ENCODE data around the gene SPATA31C1.
"Not testable (repeated sequence)": the region's sequence is repeated elsewhere in the genome, so short reads cannot be mapped to it uniquely, and the experiment has no call there.

The SPATA31C1 gene

DNA sequence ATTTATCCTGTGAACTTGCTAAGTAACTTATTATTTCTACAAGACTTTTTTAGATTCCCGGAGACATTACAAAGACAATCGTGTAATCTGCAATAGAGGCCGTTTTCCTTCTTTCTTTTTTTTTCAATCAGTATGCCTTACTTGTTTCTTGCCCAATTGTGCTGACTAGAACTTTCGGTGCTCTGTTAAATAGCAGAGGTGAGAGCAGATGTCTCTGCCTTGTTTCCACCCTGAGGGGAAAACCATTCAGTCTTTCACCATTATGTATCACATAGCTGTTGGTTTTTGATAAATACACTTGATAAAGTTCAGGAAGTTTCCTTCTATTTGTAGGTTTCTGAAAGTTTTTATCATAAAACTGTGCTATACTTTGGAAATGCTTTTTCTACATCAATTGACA lies 24.8 kb upstream of the SPATA31C1 start:
- DNase-seq (ENCODE audit: low spot score), result no peak
- TF ChIP-seq, protein P1, sequence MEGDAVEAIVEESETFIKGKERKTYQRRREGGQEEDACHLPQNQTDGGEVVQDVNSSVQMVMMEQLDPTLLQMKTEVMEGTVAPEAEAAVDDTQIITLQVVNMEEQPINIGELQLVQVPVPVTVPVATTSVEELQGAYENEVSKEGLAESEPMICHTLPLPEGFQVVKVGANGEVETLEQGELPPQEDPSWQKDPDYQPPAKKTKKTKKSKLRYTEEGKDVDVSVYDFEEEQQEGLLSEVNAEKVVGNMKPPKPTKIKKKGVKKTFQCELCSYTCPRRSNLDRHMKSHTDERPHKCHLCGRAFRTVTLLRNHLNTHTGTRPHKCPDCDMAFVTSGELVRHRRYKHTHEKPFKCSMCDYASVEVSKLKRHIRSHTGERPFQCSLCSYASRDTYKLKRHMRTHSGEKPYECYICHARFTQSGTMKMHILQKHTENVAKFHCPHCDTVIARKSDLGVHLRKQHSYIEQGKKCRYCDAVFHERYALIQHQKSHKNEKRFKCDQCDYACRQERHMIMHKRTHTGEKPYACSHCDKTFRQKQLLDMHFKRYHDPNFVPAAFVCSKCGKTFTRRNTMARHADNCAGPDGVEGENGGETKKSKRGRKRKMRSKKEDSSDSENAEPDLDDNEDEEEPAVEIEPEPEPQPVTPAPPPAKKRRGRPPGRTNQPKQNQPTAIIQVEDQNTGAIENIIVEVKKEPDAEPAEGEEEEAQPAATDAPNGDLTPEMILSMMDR (IDR thresholded peaks at IDR 0.05; ENCODE audit: extremely low read depth, missing control alignments), result no peak

DNA sequence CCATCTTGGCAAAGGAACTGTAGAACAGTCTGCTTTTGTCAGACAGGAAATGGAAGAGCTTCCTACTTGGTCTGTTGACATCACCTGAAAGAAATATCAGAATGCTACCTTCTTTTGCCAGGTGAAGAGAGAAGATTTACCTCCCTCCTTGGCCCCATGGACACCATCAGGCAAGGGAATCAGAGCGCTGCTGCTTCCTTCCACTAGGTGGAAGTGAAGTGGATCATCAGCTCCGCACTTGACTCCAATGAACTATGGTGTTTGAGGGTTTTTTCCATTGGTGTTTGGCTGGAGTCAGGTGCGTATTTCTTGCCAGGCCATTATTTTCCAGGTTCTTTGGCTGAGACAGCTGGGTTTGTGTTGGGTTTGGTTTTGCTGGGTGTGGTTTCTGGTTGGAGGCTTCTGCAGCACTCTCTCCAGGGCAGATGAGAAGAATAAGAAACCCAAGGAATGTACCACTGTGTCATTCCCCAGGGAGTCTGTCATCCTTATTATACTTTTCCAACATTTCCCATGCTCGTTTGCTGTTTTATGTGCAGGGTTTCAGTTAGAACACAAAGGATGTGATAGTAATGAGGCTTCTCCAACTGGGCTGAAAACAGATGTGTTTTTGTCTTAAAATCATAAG lies 22.6 kb upstream of the SPATA31C1 start:
- TF ChIP-seq, protein P1 (IDR thresholded peaks at IDR 0.05; ENCODE audit: extremely low read depth, missing control alignments), result no peak
- no peak for DNase-seq (ENCODE audit: low spot score)

DNA sequence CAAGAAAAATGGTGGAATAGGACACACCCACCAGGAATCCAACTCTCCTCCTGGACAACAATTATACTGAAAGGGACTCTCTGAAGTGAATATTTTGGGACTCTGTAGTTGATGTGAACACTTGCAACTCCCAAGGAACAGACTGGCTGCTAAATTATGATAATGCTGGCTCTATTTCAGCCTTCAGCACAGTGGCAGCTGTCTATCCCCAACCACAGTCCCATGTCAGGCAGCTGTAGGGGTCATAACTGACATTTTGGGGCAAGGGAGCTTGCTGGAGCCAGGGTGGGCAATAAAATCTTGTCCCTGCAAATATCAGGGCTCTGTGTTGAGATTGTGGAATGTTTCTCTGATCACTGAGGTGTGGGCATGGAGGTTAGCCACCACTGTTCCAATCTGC lies 20.9 kb upstream of the SPATA31C1 start:
- TF ChIP-seq, protein P1 (IDR thresholded peaks at IDR 0.05; ENCODE audit: extremely low read depth, missing control alignments), result no peak
- DNase-seq (ENCODE audit: low spot score), result no peak

DNA sequence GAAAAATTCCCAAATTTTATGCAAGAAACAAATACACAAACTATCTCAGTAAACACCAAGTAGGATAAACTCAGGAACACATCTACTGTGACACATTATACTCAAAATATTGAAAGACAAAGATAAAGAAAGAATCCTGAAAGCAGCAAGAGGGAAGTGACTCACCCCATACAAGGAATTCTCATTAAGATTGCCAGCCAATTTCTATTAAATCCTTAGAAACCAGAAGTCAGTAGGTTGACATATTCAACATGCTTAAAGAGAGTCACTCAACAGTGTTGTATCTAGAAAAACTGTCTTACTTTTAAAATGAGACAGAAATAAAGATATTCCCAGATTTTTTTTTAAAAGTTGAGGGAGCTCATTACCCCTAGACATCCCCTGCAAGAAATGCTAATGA lies 19.6 kb upstream of the SPATA31C1 start:
- DNase-seq (ENCODE audit: low spot score), result no peak

DNA sequence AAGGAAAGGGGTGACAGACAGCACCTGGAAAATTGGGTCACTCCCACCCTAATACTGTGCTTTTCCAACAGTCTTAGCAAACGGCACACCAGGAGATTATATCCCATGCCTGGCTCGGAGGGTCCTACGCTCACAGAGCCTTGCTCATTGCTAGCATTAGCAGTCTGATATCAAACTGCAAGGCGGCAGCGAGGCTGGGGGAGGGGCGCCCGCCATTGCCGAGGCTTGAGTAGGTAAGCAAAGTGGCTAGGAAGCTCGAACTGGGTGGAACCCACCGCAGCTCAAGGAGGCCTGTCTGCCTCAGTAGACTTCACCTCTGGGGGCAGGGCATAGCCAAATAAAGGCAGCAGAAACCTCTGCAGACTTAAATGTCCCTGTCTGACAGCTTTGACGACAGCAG lies 15.4 kb upstream of the SPATA31C1 start:
- DNase-seq (ENCODE audit: low spot score), result not testable (repeated sequence)

More for the DNA sequence above, 19.6 kb upstream of the SPATA31C1 start:
- TF ChIP-seq, protein P1 (IDR thresholded peaks at IDR 0.05; ENCODE audit: extremely low read depth, missing control alignments), result no peak

DNA sequence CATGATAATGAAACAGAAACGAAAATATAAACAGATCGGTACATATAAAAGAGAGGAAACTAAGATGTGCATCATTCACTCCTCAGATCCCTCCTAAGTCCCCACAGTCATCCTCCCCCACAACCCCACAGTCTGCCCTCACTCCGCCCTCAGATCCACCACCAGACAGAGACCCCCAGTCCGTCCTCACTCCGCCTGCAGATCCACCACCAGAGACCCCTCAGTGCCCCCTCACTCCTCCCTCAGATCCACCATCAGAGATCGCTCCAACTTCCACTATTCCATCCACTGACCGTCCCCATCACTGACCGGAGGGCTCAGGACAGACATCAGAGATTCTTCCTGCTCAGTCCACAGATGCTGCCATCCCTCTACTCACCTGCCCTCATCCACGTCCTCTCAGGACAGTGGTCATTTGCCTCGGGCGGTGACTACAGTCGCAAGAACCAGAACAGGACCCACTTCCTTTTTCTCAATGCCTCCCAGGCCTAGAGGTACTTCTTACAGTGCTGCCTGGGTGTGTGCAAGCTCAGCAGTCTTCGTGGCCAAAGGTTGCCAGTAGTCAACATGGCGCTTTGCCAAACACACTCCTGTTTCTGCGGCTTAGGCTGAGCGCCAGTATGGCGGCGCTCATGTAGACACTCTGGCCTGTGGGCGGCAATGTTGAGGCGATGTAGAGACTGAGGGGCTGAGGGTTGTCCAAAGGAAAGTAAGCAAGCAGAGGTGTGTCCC lies 8.3 kb upstream of the SPATA31C1 start:
- no peak for DNase-seq (ENCODE audit: low spot score)
- TF ChIP-seq, protein P1 (IDR thresholded peaks at IDR 0.05; ENCODE audit: extremely low read depth, missing control alignments), result no peak

DNA sequence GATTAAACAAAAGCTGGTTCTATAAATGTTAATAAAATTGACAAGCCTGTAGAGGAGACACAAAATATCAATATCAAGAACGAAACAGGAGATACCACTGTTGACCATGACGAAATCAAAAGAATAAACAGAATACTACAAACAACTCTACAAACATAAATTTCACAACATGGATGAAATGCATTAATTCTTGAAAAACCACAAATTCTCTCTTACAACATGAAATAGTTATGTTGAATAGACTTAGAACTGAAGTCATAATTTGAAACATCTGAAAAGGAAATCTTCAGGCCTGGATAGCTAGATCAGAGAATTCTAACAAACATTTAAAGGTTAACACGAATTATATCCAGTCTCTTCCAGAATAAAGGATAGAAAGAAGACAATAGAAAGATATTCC lies 6.9 kb upstream of the SPATA31C1 start:
- no peak for DNase-seq (ENCODE audit: low spot score)
- TF ChIP-seq, protein P1 (IDR thresholded peaks at IDR 0.05; ENCODE audit: extremely low read depth, missing control alignments), result no peak

DNA sequence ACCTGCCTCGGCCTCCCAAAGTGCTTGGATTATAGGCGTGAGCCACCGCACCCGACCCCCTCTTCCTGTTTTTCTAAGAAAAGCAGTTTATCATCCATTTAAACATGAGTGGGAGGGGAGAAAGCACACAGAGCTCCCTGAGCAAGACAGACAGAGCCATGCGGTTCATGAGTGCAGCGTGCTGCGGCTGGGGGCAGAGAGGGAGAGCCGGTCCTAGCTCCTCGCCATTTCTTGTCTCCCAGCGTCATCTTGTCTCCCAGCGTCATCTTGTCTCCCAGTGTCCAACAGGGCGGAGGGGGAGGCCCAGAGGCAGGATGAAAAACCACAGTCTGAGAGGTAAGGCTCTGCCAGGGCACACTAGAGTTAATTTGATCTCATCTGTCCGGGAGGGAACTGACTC lies 1.3 kb downstream of the SPATA31C1 start:
- DNase-seq (ENCODE audit: low spot score), result not testable (repeated sequence)

DNA sequence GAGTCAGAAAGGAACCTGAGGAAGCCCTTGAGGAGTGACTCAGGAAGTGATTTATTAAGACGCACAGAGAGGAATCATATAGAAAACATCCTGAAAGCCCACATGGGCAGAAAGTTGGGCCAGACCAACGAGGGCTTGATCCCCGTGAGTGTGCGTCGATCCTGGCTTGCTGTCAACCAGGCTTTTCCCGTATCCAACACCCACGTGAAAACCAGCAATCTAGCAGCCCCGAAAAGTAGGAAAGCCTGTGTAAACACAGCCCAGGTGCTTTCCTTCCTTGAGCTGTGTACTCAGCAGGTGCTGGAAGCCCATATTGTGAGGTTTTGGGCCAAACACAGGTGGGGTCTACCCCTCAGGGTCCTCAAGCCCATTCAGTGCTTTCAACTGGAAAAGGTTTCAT lies 3.8 kb downstream of the SPATA31C1 start:
- DNase-seq (ENCODE audit: low spot score), result not testable (repeated sequence)

DNA sequence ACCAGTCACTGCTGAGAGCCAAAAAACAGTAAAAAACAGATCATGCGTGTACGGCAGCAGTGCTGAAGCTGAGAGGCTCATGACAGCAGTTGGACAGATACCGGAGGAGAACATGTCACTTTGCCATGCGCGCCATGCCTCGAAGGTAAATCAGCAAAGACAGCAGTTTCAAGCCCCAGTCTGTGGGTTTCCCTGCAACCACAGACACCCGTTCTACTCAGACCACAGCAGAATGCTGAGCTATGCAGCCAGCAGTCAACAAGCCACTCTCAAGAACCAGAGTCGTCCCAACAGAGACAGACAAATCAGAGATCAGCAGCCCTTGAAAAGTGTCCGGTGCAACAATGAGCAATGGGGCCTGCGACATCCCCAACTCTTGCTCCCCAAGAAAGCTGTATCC lies 5.2 kb downstream of the SPATA31C1 start:
- not testable (repeated sequence) for DNase-seq (ENCODE audit: low spot score)

DNA sequence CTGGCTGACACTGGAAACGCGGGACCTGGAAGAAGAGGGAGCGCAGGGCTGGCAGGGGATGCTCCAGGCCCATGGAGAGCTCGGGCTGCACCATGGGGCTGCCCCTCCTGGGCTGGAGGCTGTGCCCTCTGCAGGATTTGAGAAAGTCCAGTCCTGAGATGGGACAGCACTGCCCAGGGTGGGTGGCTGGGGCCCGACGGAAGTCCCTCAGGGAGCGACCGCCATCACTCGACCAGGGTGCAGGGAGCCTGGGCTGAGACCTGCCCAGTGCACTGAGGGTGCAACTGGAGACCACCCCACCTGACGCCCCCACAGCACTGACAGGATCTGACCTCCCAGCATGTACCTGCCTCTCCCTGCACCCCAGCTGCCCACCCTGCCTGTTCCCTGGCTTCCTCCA lies 7.1 kb downstream of the SPATA31C1 start:
- not testable (repeated sequence) for DNase-seq (ENCODE audit: low spot score)

DNA sequence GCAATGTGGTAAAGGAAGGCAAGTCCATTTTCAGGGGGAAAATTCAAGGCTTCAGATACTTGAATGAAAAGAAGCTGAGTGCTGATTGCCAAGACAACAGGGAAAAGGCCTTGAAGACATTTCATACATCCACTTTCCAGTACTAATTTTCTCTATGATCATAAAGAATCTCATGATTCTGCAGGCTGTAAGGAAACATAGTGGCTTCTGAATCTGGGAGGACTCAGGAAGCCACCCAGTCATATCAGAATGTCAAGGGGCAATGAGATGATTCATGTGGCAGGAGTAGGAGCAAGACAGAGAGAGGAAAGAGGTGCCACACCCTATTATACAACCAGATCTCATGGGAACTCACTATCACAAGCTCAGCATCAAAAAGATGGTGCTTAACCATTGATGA lies 11.4 kb downstream of the SPATA31C1 start:
- DNase-seq (ENCODE audit: low spot score), result not testable (repeated sequence)

DNA sequence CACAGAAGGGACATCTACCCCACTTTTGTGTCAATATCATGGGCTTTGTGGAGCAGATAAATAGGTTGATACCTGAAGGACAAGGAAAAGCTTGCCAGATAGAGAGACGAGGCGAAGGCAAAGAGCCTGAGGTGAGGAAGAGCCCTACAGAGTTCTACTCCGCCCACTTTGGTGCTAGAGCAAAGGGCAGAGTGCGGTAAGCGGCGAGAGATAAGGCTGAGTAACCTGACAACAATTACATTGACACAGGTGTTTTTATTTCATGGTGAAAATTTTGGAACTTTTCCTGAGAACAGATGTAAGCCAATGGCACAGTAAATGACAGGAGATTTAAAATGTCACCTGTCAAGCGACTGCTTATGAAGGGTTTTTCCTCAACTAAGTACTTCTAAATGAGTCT lies 16.7 kb downstream of the SPATA31C1 start:
- not testable (repeated sequence) for DNase-seq (ENCODE audit: low spot score)

Measured in GM20000 (cell line).